Fibroblast of lung (primary cell): ENCODE data around the gene GPC6. TPM values are rescaled to one million over a fixed set of nuclear protein-coding genes. Genes with fewer than 3 reads are reported as not detected.

ENCODE experiments used
- DNase-seq, 2 donors: peaks; one replicate each; pipeline versions ENCODE4 v3.0.0 to v3.0.0-alpha.2; 2010; ENCODE audit warnings: low read depth in 2 of 2
- H2AFZ ChIP-seq: 2 replicates; pipeline ENCODE4 v1.5.1; 2012; ENCODE audit warnings: low read length, control low read depth, inconsistent platforms
- H3K27ac ChIP-seq: 2 replicates; pipeline ENCODE4 v1.5.1; 2011; ENCODE audit warnings: low read length, control low read depth; ENCODE audit not compliant: insufficient read depth
- H3K27me3 ChIP-seq: 2 replicates; pipeline ENCODE4 v1.5.1; 2011; ENCODE audit warnings: mild to moderate bottlenecking, low read length; ENCODE audit not compliant: control insufficient read depth, insufficient read depth
- H3K36me3 ChIP-seq: 2 replicates; pipeline ENCODE4 v1.5.1; 2011; ENCODE audit warnings: low read length; ENCODE audit not compliant: control insufficient read depth, insufficient read depth
- H3K4me1 ChIP-seq: 2 replicates; pipeline ENCODE4 v1.5.1; 2011; ENCODE audit warnings: low read length; ENCODE audit not compliant: control insufficient read depth, insufficient read depth; ENCODE audit errors: extremely low read depth
- H3K4me2 ChIP-seq: 2 replicates; pipeline ENCODE4 v1.5.1; 2011; ENCODE audit warnings: low read length, control low read depth; ENCODE audit not compliant: insufficient read depth; ENCODE audit errors: extremely low read depth
- H3K4me3 ChIP-seq, 4 experiments: fragments of 200-600 bp in 1 of 4; sonication (generic) in 1 of 4; replicated peaks in 1 of 4; 2 replicates each; pipeline ENCODE4 v1.5.1; 2011 to 2016; ENCODE audit warnings: low read length in 4 of 4, low read depth in 3 of 4, mild to moderate bottlenecking in 3 of 4, control low read depth in 2 of 4, inconsistent platforms in 1 of 4, mixed read lengths in 1 of 4; ENCODE audit not compliant: insufficient read depth in 1 of 4; ENCODE audit errors: control extremely low read depth in 1 of 4
- H3K79me2 ChIP-seq: 2 replicates; pipeline ENCODE4 v1.5.1; 2012; ENCODE audit warnings: mild to moderate bottlenecking, low read length, inconsistent platforms; ENCODE audit not compliant: control insufficient read depth, insufficient read depth
- H3K9ac ChIP-seq: 2 replicates; pipeline ENCODE4 v1.5.1; 2011; ENCODE audit warnings: mild to moderate bottlenecking, low read length, control low read depth; ENCODE audit not compliant: insufficient read depth
- H3K9me3 ChIP-seq: 2 replicates; pipeline ENCODE4 v1.5.1; 2012; ENCODE audit warnings: low read depth, low read length; ENCODE audit not compliant: control insufficient read depth, insufficient read depth
- H4K20me1 ChIP-seq: 2 replicates; pipeline ENCODE4 v1.5.1; 2011; ENCODE audit warnings: low read length; ENCODE audit not compliant: control insufficient read depth, insufficient read depth; ENCODE audit errors: extremely low read depth
- CTCF ChIP-seq, 2 donors: IDR thresholded peaks in 1 of 2; conservative IDR thresholded peaks in 1 of 2; 1 replicate in 1 of 2; 2 replicates in 1 of 2; pipeline ENCODE4 v1.5.1; 2011 to 2012; ENCODE audit warnings: low read length in 2 of 2, control low read depth in 1 of 2, inconsistent platforms in 1 of 2, low read depth in 1 of 2, mild to moderate bottlenecking in 1 of 2
- EZH2 ChIP-seq: IDR thresholded peaks from 2 replicates; pipeline ENCODE4 v1.5.1; 2012; ENCODE audit warnings: low read length, control low read depth, mild to moderate bottlenecking; ENCODE audit errors: missing control alignments
- polyA plus RNA-seq, 2 donors: library from polyadenylated mRNA; depleted of rRNA in 1 of 2; stranded (reverse) in 1 of 2; unstranded in 1 of 2; fragments of >200 nt; gene quantifications; 2 replicates each; pipeline ENCODE4 v1.2.1, GENCODE V29; 2011 to 2012; ENCODE audit warnings: missing spikeins in 1 of 2
- total RNA-seq: library from RNA; depleted of rRNA; stranded (reverse); fragments of >200 nt; gene quantifications from 2 replicates; pipeline ENCODE4 v1.2.1, GENCODE V29; 2014

Gene GPC6
- total and polyA plus RNA-seq, 2 donors (not counting 1 experiment from before 2014, with no cell fraction given): 11.2 to 33.7 TPM

- no peak overlapping the region for H3K9ac ChIP-seq
Observed at GRCh38 chr13:93407551-93407950, 180.9 kb downstream of the GPC6 start.

GRCh38 chr13:93409001-93409400 is 182.4 kb downstream of the GPC6 start:
- Histone ChIP-seq H3K27me3 (no peaks in the 10 kb centered on the region), H3K9me3 (no peaks in the 10 kb centered on the region), H2AFZ (no peak overlapping the region), H3K27ac (no peak overlapping the region), H3K79me2 (no peaks in the 10 kb centered on the region), H3K4me2 (no peak overlapping the region), H3K36me3 (no peaks in the 10 kb centered on the region), H3K9ac (no peak overlapping the region), H4K20me1 (no peaks in the 10 kb centered on the region), H3K4me3 (no peak overlapping the region), H3K4me1 (no peaks in the 10 kb centered on the region)
- DNase-seq: peak; percentile 47 to 51
- TF ChIP-seq EZH2: no peak
- TF ChIP-seq CTCF (conservative IDR thresholded peaks at IDR 0.05 in 1 of 2, IDR thresholded peaks at IDR 0.05 in 1 of 2; ENCODE audit: low read depth in 1 of 2, low read length in 2 of 2): no peak

More at GRCh38 chr13:93407551-93407950, 180.9 kb downstream of the GPC6 start:
- Histone ChIP-seq H3K4me2 (no peak overlapping the region), H3K4me3 (no peak overlapping the region), H3K36me3 (no peaks in the 10 kb centered on the region), H3K9me3 (no peaks in the 10 kb centered on the region), H3K27me3 (no peaks in the 10 kb centered on the region), H3K27ac (no peak overlapping the region), H2AFZ (no peak overlapping the region), H3K4me1 (no peaks in the 10 kb centered on the region), H3K79me2 (no peaks in the 10 kb centered on the region), H4K20me1 (no peaks in the 10 kb centered on the region)
- DNase-seq: no peak
- TF ChIP-seq EZH2: no peak
- TF ChIP-seq CTCF (conservative IDR thresholded peaks at IDR 0.05 in 1 of 2, IDR thresholded peaks at IDR 0.05 in 1 of 2; ENCODE audit: low read depth in 1 of 2, low read length in 2 of 2): no peak

- no peak for TF ChIP-seq CTCF (conservative IDR thresholded peaks at IDR 0.05 in 1 of 2, IDR thresholded peaks at IDR 0.05 in 1 of 2; ENCODE audit: low read depth in 1 of 2, low read length in 2 of 2)
- TF ChIP-seq EZH2: no peak
- Histone ChIP-seq H3K4me3 (no peak overlapping the region), H2AFZ (no peak overlapping the region), H4K20me1 (no peaks in the 10 kb centered on the region), H3K27me3 (no peaks in the 10 kb centered on the region), H3K9me3 (no peaks in the 10 kb centered on the region), H3K36me3 (no peaks in the 10 kb centered on the region), H3K79me2 (no peaks in the 10 kb centered on the region), H3K27ac (no peak overlapping the region), H3K4me2 (no peak overlapping the region), H3K9ac (no peak overlapping the region), H3K4me1 (no peaks in the 10 kb centered on the region)
- DNase-seq: peak in 1 of 2 donors; percentile 27
Observed at GRCh38 chr13:93409816-93410215, 183.2 kb downstream of the GPC6 start.
